ENCODE measurements around the gene SEMA3B.

- TF ChIP-seq, protein P1, sequence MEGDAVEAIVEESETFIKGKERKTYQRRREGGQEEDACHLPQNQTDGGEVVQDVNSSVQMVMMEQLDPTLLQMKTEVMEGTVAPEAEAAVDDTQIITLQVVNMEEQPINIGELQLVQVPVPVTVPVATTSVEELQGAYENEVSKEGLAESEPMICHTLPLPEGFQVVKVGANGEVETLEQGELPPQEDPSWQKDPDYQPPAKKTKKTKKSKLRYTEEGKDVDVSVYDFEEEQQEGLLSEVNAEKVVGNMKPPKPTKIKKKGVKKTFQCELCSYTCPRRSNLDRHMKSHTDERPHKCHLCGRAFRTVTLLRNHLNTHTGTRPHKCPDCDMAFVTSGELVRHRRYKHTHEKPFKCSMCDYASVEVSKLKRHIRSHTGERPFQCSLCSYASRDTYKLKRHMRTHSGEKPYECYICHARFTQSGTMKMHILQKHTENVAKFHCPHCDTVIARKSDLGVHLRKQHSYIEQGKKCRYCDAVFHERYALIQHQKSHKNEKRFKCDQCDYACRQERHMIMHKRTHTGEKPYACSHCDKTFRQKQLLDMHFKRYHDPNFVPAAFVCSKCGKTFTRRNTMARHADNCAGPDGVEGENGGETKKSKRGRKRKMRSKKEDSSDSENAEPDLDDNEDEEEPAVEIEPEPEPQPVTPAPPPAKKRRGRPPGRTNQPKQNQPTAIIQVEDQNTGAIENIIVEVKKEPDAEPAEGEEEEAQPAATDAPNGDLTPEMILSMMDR (conservative IDR thresholded peaks at IDR 0.05; ENCODE audit: low read length), result no peak
- no peak for TF ChIP-seq EZH2phosphoT487 (IDR thresholded peaks at IDR 0.05; ENCODE audit: borderline replicate concordance)
Observed at GRCh38 chr3:50271314-50271936, 2.5 kb downstream of the SEMA3B start.
